ENCODE results near the gene RNMT.
A peak's percentile ranks its signal among the peaks of the same experiment; 100 is the strongest.
"Not testable (repeated sequence)": the region's sequence is repeated elsewhere in the genome, so short reads cannot be mapped to it uniquely, and the experiment has no call there.

The RNMT gene

GRCh38 chr18:13726232-13726971 lies at the start of gene RNMT, which contains the start of gene FAM210A:
RNMT (plus strand) TSS chr18:13726673; CDS start chr18:13731518, 4,845 bp downstream.
FAM210A (minus strand) TSS chr18:13726558; CDS start chr18:13682077, 44,481 bp downstream.
- peak within 1 kb of the TSS; percentile 97 for H3K4me3 ChIP-seq (ENCODE audit: low read length)
- TF ChIP-seq ZNF274 (IDR thresholded peaks at IDR 0.05; ENCODE audit: low read depth, low read length) = no peak

- not testable (repeated sequence) for H3K4me3 ChIP-seq (ENCODE audit: low read length)
These were observed 49.1 kb upstream of the RNMT start for GRCh38 chr18:13677350-13677749.

- no peak for TF ChIP-seq ZNF274 (IDR thresholded peaks at IDR 0.05; ENCODE audit: low read depth, low read length)
- H3K4me3 ChIP-seq (ENCODE audit: low read length) = no peak overlapping the region
These were observed 45.9 kb upstream of the RNMT start for GRCh38 chr18:13680612-13681011.

GRCh38 chr18:13681701-13682100 lies 44.8 kb upstream of the RNMT start:
- no peak for TF ChIP-seq ZNF274 (IDR thresholded peaks at IDR 0.05; ENCODE audit: low read depth, low read length)
- no peak overlapping the region for H3K4me3 ChIP-seq (ENCODE audit: low read length)

GRCh38 chr18:13684546-13684945 lies 41.9 kb upstream of the RNMT start:
- no peak for TF ChIP-seq ZNF274 (IDR thresholded peaks at IDR 0.05; ENCODE audit: low read depth, low read length)
- H3K4me3 ChIP-seq (ENCODE audit: low read length) = no peak overlapping the region

- no peak for TF ChIP-seq ZNF274 (IDR thresholded peaks at IDR 0.05; ENCODE audit: low read depth, low read length)
- H3K4me3 ChIP-seq (ENCODE audit: low read length) = no peak overlapping the region
These were observed 38.0 kb upstream of the RNMT start for GRCh38 chr18:13688191-13689136.

- not testable (repeated sequence) for H3K4me3 ChIP-seq (ENCODE audit: low read length)
These were observed 36.4 kb upstream of the RNMT start for GRCh38 chr18:13690060-13690459.

GRCh38 chr18:13695337-13695736 lies 31.1 kb upstream of the RNMT start:
- H3K4me3 ChIP-seq (ENCODE audit: low read length) = not testable (repeated sequence)

GRCh38 chr18:13696961-13697360 lies 29.5 kb upstream of the RNMT start:
- no peak for TF ChIP-seq ZNF274 (IDR thresholded peaks at IDR 0.05; ENCODE audit: low read depth, low read length)
- H3K4me3 ChIP-seq (ENCODE audit: low read length) = no peak overlapping the region

GRCh38 chr18:13700153-13700552 lies 26.3 kb upstream of the RNMT start:
- no peak overlapping the region for H3K4me3 ChIP-seq (ENCODE audit: low read length)
- TF ChIP-seq ZNF274 (IDR thresholded peaks at IDR 0.05; ENCODE audit: low read depth, low read length) = no peak

GRCh38 chr18:13703899-13704298 lies 22.6 kb upstream of the RNMT start:
- TF ChIP-seq ZNF274 (IDR thresholded peaks at IDR 0.05; ENCODE audit: low read depth, low read length) = no peak
- H3K4me3 ChIP-seq (ENCODE audit: low read length) = no peak overlapping the region

GRCh38 chr18:13710414-13710831 lies 16.1 kb upstream of the RNMT start:
- H3K4me3 ChIP-seq (ENCODE audit: low read length) = no peak overlapping the region
- no peak for TF ChIP-seq ZNF274 (IDR thresholded peaks at IDR 0.05; ENCODE audit: low read depth, low read length)

- H3K4me3 ChIP-seq (ENCODE audit: low read length) = no peak overlapping the region
- no peak for TF ChIP-seq ZNF274 (IDR thresholded peaks at IDR 0.05; ENCODE audit: low read depth, low read length)
These were observed 13.9 kb upstream of the RNMT start for GRCh38 chr18:13712400-13713131.

GRCh38 chr18:13713455-13714055 lies 12.9 kb upstream of the RNMT start:
- no peak overlapping the region for H3K4me3 ChIP-seq (ENCODE audit: low read length)
- no peak for TF ChIP-seq ZNF274 (IDR thresholded peaks at IDR 0.05; ENCODE audit: low read depth, low read length)

All from GM08714 (cell line).